KG1 (cell line): ENCODE results near the gene DNAH9.
A peak's percentile ranks its signal among the peaks of the same experiment; 100 is the strongest.

Experiments
- DNase-seq: peaks from one replicate; lab custom pipeline; 2025; lab: John Stamatoyannopoulos, UW

DNAH9 gene

GRCh38 chr17:11980813-11981212, 382.5 kb downstream of the DNAH9 start:
- DNase-seq = no peak

- DNase-seq = no peak
Measured at GRCh38 chr17:11981862-11982261, 383.6 kb downstream of the DNAH9 start.

DNA sequence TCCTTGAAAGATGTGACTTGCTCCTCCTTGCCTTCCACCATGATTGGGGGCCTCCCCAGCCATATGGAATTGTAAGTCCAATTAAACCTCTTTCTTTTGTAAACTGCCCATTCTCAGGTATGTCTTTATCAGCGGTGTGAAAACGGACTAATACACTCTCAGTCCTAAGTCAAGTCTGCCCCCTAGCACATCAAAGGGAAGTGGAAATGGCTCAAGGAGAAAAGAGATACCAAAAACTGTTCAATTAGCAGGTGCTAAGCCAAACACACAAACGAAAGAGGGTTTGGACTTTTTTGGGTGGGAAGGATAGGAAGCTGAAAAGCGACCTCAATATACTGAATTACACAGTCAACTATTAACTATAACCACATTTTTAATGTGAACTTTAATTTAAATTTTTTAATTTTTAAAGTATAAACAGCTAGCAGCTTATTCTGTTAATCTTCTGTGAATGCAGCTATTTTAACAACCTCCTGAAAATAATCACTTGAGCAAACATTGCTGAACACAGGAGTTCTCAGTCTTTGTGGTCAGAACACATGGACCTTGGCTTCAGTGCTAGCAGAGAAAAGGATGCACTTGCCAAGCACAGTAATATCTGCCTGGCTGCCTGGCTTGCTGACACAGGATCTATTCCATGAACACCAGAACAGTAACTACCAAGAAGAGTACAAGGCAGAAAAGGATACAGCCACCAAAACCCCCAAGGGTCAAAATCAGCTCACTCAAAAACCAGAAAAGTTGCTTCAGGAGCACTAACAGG, 388.1 kb downstream of the DNAH9 start:
- no peak for DNase-seq

DNA sequence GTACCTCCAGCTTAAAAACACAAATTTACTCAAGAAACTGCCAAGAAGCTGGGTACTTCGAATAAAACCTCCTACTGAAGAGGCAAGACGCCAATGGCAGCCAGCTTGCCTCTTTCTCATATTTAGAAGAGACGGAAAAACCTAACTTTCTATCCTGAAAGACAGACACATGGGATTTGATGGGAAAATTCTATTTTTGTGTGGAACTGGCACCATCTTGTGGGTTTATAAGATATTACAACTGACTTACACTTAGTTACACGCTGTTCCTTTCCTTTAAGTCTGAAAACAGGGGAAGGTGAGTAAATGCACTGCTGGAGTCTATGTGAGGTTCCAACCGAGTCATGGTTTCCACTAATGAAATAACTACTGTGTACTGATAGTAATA, 388.7 kb downstream of the DNAH9 start:
- no peak for DNase-seq

DNA sequence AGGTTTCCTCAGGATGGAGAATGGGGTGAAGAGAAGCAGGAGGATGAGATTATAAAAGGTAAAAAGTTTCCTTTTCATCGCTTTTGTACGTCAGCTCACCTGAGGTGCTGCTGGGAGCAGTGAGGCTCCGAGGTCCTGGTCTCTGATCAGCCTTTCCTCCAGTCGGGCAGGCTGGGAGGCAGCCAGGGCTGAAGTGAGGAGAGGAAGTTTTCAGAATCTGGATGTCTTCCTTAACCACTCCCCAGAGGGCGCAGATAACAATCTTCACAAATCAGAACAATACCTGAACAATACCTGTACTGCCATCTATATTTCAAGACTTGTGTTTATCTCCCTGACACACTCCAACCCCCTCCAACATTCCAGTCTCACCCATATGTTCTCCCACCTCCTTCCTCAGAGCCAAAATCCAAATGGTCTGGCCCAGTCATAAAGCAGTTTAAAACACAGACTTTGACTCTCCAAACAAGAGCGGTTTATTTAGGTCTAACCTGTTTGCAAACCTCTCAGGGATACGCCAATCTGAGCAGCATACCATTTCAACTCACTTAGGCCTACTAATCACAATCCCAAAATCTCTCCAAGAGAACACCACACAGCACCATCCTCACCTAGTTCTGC, 392.2 kb downstream of the DNAH9 start:
- DNase-seq = no peak

GRCh38 chr17:11991461-11991860, 393.2 kb downstream of the DNAH9 start:
- DNase-seq = no peak

DNA sequence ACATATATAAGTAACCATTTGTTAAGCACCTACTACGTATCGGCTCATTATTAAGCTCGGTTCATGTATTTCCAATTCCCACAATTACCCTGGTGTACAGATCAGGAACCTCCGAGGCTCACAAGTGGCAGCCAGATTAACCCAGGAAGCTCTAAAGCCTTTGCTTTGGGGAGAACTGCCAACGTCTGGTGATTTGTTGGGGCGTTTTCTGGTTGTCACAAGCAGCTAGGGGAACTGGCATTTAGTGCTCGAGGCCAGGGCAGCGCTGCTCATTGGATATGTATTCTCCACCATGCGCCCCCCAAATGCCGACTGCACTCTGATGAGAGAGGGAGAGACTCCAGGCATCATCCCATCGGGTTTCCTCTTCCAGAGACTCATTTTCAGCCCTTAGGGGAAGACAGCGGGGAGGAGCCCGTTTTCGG, 398.5 kb downstream of the DNAH9 start:
- peak; percentile 11 for DNase-seq

DNA sequence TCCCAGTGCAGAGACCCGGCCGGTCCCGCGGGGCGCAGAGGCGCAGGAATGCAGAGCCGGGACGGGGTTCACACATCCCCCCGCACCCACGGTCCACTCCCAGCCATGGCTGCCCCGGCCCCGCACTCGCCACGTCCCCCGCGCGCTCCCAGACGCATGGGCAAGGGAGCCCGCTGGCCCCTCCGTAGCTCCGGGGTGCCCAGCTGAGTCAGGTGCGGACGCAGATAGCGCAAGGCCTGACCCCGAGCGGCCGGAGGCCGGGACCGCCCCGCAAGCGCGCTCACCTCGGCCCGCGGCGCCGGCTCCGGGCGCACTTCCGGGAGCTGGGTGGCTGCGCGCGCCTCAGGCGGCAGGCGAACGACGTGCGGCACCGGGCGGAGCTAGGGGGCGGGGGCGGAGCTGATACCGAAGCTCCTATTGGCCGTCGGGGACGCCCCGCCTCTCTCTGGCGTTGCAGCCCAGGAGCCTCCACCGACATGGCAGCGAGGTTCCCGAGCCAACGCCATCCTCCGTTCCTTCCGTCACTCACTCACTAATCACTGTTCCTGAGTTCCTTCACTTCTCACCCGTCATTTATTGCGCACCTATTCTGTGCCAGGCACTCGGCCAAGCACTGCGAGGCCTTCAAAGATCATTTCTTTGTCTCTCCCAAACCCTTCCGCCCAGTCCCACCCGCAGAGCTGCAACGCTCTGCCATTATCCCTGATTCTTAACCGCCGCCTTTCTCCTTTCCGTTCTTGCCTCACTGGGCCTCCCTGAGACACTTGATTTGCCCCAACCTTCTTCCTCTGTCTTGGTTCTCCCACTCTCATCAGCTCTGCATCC, 399.1 kb downstream of the DNAH9 start, which contains the start of gene ZNF18:
Gene ZNF18, minus strand, starts transcription at position 329 of the 825 bp plus-strand sequence. CDS start 4,646 bp downstream, outside the sequence.
- peak; percentile 11 for DNase-seq

DNA sequence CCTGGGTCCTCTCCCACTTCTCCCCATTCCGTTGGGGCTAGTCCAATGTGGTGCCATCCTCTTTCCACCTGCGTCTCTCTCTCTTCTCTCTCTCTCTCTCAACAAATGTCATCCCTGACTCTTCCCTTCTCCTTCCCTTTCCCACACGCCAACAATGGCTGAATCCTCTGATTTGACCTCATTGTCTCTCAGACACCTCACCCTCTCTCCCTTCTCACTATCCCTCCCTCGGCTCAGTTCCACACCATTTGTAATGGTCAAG, 399.6 kb downstream of the DNAH9 start:
- no peak for DNase-seq

DNA sequence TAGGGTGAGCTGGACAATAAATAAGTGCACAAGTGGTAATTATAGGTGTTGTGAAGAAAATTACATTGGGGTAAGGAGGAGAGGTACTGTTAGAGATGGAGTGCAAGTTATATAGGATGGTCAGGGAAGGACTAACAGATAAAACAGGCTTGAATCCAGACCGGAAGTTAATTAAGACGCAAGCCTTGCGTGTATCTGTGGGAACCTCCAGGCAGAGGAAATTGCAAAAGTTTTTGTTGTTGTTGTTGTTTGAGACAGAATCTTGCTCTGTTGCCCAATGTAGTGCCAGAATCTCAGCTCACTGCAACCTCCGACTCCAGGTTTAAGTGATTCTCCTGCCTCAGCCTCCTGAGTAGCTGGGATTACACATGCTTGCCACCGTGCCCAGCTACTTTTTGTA, 401.4 kb downstream of the DNAH9 start:
- no peak for DNase-seq

DNA sequence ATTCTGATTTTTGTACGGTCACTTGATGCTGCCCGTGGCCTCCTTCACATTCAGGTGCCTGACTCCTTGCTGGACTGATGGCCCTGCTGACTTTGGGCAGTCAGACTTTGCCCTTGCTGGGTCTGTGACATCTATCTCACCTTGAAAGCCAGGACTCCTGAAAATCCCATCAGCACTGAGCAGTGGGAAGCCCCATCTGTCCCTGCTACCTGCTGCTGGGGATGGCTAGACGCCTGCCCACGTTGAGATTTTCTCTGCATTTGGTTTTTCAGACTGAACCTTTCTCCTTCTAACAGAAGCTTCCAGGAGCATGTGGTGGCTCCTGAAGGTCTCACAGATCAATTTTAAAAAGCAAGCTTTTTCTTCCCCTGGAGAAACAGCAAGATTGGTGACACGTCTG, 409.2 kb downstream of the DNAH9 start:
- DNase-seq = no peak
